SK-N-MC (cell line): ENCODE data around the gene VPREB3.

ENCODE experiments used
- EZH2 ChIP-seq: fragments of 200-600 bp; sonication (generic); IDR thresholded peaks from one replicate; pipeline ENCODE4 v1.6.1; 2017; ENCODE audit warnings: antibody characterized with exemption
- POLR2AphosphoS5 ChIP-seq: IDR thresholded peaks from 2 replicates; pipeline ENCODE4 v1.6.1; 2012; ENCODE audit warnings: mild to moderate bottlenecking, low read depth, low read length, borderline replicate concordance

DNA sequence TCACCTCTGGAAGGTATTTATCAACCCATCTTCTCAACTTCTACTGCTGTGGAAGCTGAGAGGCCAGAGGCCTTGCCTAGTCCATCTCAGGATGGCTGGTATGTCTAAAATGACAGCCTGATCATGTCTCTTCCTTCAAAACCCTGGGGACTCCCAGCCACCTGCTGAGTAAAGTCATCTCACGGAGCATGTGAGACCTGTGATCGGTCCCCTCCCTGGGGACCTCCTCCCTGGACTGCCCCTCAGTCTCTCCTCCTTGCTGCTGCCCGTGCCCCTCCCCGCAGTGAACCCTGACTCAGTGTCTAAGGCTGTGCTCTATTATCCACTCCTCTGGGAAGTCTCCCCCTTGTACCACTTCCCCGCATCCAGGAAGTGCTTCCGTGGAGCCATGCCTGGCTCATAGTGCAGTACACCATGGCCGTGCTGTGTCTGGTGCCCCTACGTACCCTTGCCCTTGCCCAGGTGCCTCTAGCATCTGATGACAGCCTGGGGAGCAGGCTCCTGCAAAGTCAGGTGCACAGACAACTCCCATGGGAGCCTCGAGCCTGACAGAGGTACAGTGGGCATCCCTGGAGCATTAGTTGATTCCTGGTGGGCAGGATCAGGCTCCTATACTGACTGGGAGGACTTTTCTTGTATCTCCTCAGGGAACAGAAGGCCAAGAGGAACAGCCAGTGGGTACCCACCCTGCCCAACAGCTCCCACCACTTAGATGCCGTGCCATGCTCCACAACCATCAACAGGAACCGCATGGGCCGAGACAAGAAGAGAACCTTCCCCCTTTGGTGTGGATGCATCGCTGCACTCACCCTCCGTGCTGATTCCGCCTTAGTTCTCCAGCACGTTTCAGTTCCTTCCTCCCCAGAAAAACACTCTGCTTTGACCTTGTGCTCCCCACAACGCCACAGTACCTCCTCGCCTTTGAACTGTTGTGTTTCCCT, 46.3 kb upstream of the VPREB3 start:
- TF ChIP-seq POLR2AphosphoS5, result no peak
- TF ChIP-seq EZH2, result no peak
